Heart right ventricle (tissue), 16 donors: ENCODE measurements around the gene WFDC9. TPM values are rescaled to one million over a fixed set of nuclear protein-coding genes. Genes with fewer than 3 reads are reported as not detected.

ENCODE experiments used
- ATAC-seq, 8 donors: fragments of 200-7000 bp; cut with Tn5 transposase; one replicate each; pipeline ENCODE4 v1.9.1; 2020; ENCODE audit warnings: mild to moderate bottlenecking in 8 of 8, moderate library complexity in 8 of 8, moderate number of reproducible peaks in 1 of 8
- DNase-seq, 2 donors: peaks; one replicate each; pipeline ENCODE4 v3.0.0-alpha.2; 2020
- H3K27ac ChIP-seq, 10 donors: fragments of 200-600 bp; sonication (generic) in 2 of 10; one replicate each; pipeline versions ENCODE4 v1.5.0 to v1.8.0; 2020 to 2022; ENCODE audit warnings: mild to moderate bottlenecking in 3 of 10
- H3K27me3 ChIP-seq, 7 donors: fragments of 200-600 bp; one replicate each; pipeline ENCODE4 v1.8.0; 2021 to 2022; ENCODE audit warnings: mild to moderate bottlenecking in 2 of 7
- H3K36me3 ChIP-seq, 9 donors: fragments of 200-600 bp; sonication (generic) in 1 of 9; one replicate each; pipeline versions ENCODE4 v1.5.0 to v1.8.0; 2020 to 2022; ENCODE audit warnings: mild to moderate bottlenecking in 2 of 9
- H3K4me1 ChIP-seq, 9 donors: fragments of 200-600 bp; sonication (generic) in 1 of 9; one replicate each; pipeline versions ENCODE4 v1.5.0 to v1.8.0; 2020 to 2022; ENCODE audit warnings: mild to moderate bottlenecking in 4 of 9
- H3K4me3 ChIP-seq, 10 donors: fragments of 200-600 bp; sonication (generic) in 2 of 10; one replicate each; pipeline versions ENCODE4 v1.5.0 to v1.8.0; 2020 to 2022; ENCODE audit warnings: mild to moderate bottlenecking in 7 of 10, moderate library complexity in 2 of 10
- H3K9me3 ChIP-seq, 11 donors: fragments of 200-600 bp in 10 of 11; sonication (generic) in 2 of 11; one replicate each; pipeline versions ENCODE4 v1.5.0 to v1.8.0; 2013 to 2022; ENCODE audit warnings: mild to moderate bottlenecking in 2 of 11, control low read depth in 1 of 11, moderate library complexity in 1 of 11
- CTCF ChIP-seq, 9 donors: fragments of 200-600 bp; sonication (generic) in 2 of 9; IDR thresholded peaks; one replicate each; pipeline versions ENCODE4 v1.5.0 to v1.8.0; 2021 to 2022; ENCODE audit warnings: antibody characterized with exemption in 9 of 9, mild to moderate bottlenecking in 5 of 9, moderate library complexity in 1 of 9
- WGBS, 2 donors: extraction: QIAGEN DNeasy Blood & Tissue Kit; methylation state at CpG; one replicate each; pipeline ENCODE4 v1.1.7; 2013; ENCODE audit warnings: inconsistent platforms in 1 of 2; 5-methylcytosine and 5-hydroxymethylcytosine counted together
- intact Hi-C, 10 donors: fragments of 100-400 bp; cut with DNase I; formaldehyde crosslinking; loops; one replicate each; pipeline versions ENCODE4 v1.11.1 to v1.14.2; 2022
- polyA plus RNA-seq, 2 donors: library from polyadenylated mRNA; stranded (reverse); fragments of 200-250 nt; gene quantifications; one replicate each; pipeline ENCODE4 v1.2.3, GENCODE V29; 2013
- total RNA-seq, 10 donors: library from RNA; stranded (reverse); fragmentation: NEBNext Ultra II Directional in 3 of 10; extraction: Animal tissue kit (Norgen Biotek cat#: 25700) in 3 of 10; gene quantifications; one replicate each; pipeline versions ENCODE4 v1.2.1 to v1.2.4, GENCODE V29; 2021 to 2023
- donor health status: Arrhythmogenic right ventricular cardiomyopathy.
- donor health status: ischemic (EF 13 %, LVEDD 7.1; RV severe dilation, severe dysfunction).
- donor health status: healthy with polysubstance abuse.
- donor health status: DM: no; HTN: yes; CAD: no.
- donor health status: DM: no; HTN: no; CAD: no.
- donor health status: ischemic (EF 25% LVEDD 6.9; RV normal size, moderate dysfunction).
- donor health status: ischemic (EF 25% LVEDD 5.7; RV mildly dilated, moderate dysfunction).
- donor health status: healthy.
- donor health status: DM: yes; HTN: yes; CAD: no.
- donor health status: Ischemic cardiomyopathy.
- donor health status: ischemic (EF 35%, LVEDD 5.7; RV mildly dilated, moderate dysfunction).
- donor health status: nonischemic (EF 11% LVEDD 7.7; RV severe dilation, severe dysfunction).
- donor health status: DM: yes; HTN: yes; CAD: no.
- donor health status: PGD.
- donor health status: ischemic (EF 29% LVEDD 5.4; RV normal size, mild dysfunction).
- donor health status: nonischemic (EF 23%, LVEDD 6.1; RV moderate dilation, normal function).

WFDC9 gene
- total and polyA plus RNA-seq, 12 donors = not detected

- DNase-seq (no peak), ATAC-seq (no peak)
- 85 to 87% methylated on average over 5 of the region's 5 CpGs for WGBS, 2 donors
- no peaks in the 10 kb centered on the region for H3K4me1 ChIP-seq
- no peak overlapping the region for H3K27ac ChIP-seq
- peaks cover 0 to 2% (median 0%) of the 10 kb centered on the region in 7 donors for H3K27me3 ChIP-seq
- H3K9me3 ChIP-seq = peaks cover 0 to 10% (median 0%) of the 10 kb centered on the region in 11 donors
- H3K36me3 ChIP-seq = no peaks in the 10 kb centered on the region
- intact Hi-C loops = no loop called here
- no peak for TF ChIP-seq CTCF (IDR thresholded peaks at IDR 0.05)
- no peak overlapping the region for H3K4me3 ChIP-seq
Observed at GRCh38 chr20:45639687-45640086, 8.6 kb upstream of the WFDC9 start.

GRCh38 chr20:45636513-45636912 lies 5.4 kb upstream of the WFDC9 start:
- Histone ChIP-seq H3K4me3 (no peak overlapping the region), H3K27ac (no peak overlapping the region), H3K27me3 (peaks cover 0 to 4% (median 0%) of the 10 kb centered on the region in 7 donors), H3K36me3 (no peaks in the 10 kb centered on the region), H3K4me1 (no peaks in the 10 kb centered on the region), H3K9me3 (peaks cover 0 to 10% (median 0%) of the 10 kb centered on the region in 11 donors)
- intact Hi-C loops = no loop called here
- no peak for DNase-seq
- ATAC-seq = no peak
- no peak for TF ChIP-seq CTCF (IDR thresholded peaks at IDR 0.05)
- 73 to 81% methylated on average over 1 of the region's 1 CpG for WGBS, 2 donors

- H3K36me3 ChIP-seq = no peaks in the 10 kb centered on the region
- TF ChIP-seq CTCF (IDR thresholded peaks at IDR 0.05) = no peak
- no peak overlapping the region for H3K27ac ChIP-seq
- H3K4me1 ChIP-seq = no peaks in the 10 kb centered on the region
- no peak for DNase-seq
- H3K4me3 ChIP-seq = no peak overlapping the region
- no peaks in the 10 kb centered on the region for H3K9me3 ChIP-seq
- no peak for ATAC-seq
- intact Hi-C loops = no loop called here
- peaks cover 0 to 18% (median 4%) of the 10 kb centered on the region in 7 donors for H3K27me3 ChIP-seq
Observed at GRCh38 chr20:45630371-45630770, 713 bp downstream of the WFDC9 start.

- 9 to 12% methylated on average over 9 of the region's 9 CpGs for WGBS, 2 donors
- peaks cover 0 to 6% (median 0%) of the 10 kb centered on the region in 11 donors for H3K9me3 ChIP-seq
- ATAC-seq (peak in 4 of 8 donors; percentile 41 to 55 (median 49)), DNase-seq (peak in 1 of 2 donors; percentile 15)
- intact Hi-C loops = no loop called here
- no peaks in the 10 kb centered on the region for H3K36me3 ChIP-seq
- peaks cover 0 to 18% (median 4%) of the 10 kb centered on the region in 7 donors for H3K27me3 ChIP-seq
- peak in 7 of 9 donors; percentile 38 to 69 (median 48) for TF ChIP-seq CTCF (IDR thresholded peaks at IDR 0.05)
- no peak within 1 kb of the TSS for H3K27ac ChIP-seq
- no peaks in the 10 kb centered on the region for H3K4me1 ChIP-seq
- no peak within 1 kb of the TSS for H3K4me3 ChIP-seq
Observed at GRCh38 chr20:45629496-45630100, 1.5 kb downstream of the WFDC9 start, which contains the start of gene WFDC10A. Gene WFDC10A (plus strand): TSS chr20:45629739. CDS start chr20:45629814, 75 bp downstream.
